ENCODE measurements around the gene CLTA.

DNA sequence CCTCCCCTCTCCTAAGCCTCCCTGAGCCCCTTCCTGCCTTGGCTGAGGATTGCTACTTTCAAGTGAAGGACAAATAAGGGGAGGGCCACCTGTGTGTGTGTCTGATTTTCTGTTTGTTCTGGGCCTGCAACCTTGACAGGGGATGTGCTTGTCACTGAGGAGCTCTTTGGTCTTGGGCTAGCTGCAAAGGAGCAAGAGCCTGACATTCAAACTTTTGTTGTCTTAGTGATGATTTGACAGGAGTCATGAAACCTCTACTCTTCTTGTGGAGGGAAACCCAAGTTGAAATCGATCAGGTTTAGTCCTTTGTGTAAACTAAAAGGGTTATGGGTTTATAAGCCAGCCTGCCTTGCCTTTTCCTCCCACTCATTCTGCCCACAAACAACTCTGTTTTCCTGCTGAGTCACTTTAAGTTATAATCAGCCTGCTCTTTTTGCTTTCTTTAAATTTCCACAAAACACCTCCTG is 16.9 kb downstream of the CLTA start:
- TF ChIP-seq, protein P1, sequence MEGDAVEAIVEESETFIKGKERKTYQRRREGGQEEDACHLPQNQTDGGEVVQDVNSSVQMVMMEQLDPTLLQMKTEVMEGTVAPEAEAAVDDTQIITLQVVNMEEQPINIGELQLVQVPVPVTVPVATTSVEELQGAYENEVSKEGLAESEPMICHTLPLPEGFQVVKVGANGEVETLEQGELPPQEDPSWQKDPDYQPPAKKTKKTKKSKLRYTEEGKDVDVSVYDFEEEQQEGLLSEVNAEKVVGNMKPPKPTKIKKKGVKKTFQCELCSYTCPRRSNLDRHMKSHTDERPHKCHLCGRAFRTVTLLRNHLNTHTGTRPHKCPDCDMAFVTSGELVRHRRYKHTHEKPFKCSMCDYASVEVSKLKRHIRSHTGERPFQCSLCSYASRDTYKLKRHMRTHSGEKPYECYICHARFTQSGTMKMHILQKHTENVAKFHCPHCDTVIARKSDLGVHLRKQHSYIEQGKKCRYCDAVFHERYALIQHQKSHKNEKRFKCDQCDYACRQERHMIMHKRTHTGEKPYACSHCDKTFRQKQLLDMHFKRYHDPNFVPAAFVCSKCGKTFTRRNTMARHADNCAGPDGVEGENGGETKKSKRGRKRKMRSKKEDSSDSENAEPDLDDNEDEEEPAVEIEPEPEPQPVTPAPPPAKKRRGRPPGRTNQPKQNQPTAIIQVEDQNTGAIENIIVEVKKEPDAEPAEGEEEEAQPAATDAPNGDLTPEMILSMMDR (IDR thresholded peaks at IDR 0.05): no peak
- no peak for TF ChIP-seq EP300 (IDR thresholded peaks at IDR 0.05)

Measured in gastroesophageal sphincter (tissue), 3 donors.